IMR-90 (cell line): Measurements from ENCODE around the gene TAB2. TPM values are rescaled to one million over a fixed set of nuclear protein-coding genes. Genes with fewer than 3 reads are reported as not detected.
A peak's percentile ranks its signal among the peaks of the same experiment; 100 is the strongest.

Experiments
- ATAC-seq: fragments of 200-7000 bp; cut with Tn5 transposase; 2 replicates; pipeline ENCODE4 v1.9.1; 2020; ENCODE audit warnings: low read depth, mild to moderate bottlenecking, moderate library complexity
- BruUV-seq: library from RNA; stranded (reverse); fragments of 400-500 nt; replicated peaks from 2 replicates; lab custom pipeline; 2021; lab: Mats Ljungman, UMichigan
- CTCF ChIA-PET: fragments of 300-600 bp; formaldehyde crosslinking; extraction: SDS; loops from one replicate; lab custom pipeline; 2021; ENCODE audit warnings: antibody characterized with exemption; lab: Yijun Ruan, JAX
- POLR2A ChIA-PET: fragments of 300-600 bp; sonication (Branson Sonifier 250); formaldehyde crosslinking; loops from one replicate; lab custom pipeline; 2022; ENCODE audit warnings: antibody characterized with exemption; ENCODE audit not compliant: unreplicated experiment; lab: Charles Lee
- DNase-seq: peaks from one replicate; pipeline ENCODE4 v3.0.0; 2013
- H2AFZ ChIP-seq: replicated peaks from 2 replicates; pipeline ENCODE3; 2013; ENCODE audit warnings: low read length, mild to moderate bottlenecking; ENCODE audit not compliant: poor library complexity
- H2AK5ac ChIP-seq: 2 replicates; pipeline ENCODE4 v1.6.1; 2013; ENCODE audit warnings: low read depth, low read length, inconsistent platforms
- H2AK9ac ChIP-seq: replicated peaks from 2 replicates; pipeline ENCODE3; 2013; ENCODE audit warnings: mild to moderate bottlenecking, low read depth, low read length, moderate library complexity; ENCODE audit not compliant: poor library complexity
- H2BK120ac ChIP-seq: 2 replicates; pipeline ENCODE4 v1.6.1; 2013; ENCODE audit warnings: low read depth, low read length, inconsistent platforms
- H2BK15ac ChIP-seq: 3 replicates; pipeline ENCODE4 v1.6.1; 2013; ENCODE audit warnings: low read depth, low read length, inconsistent platforms
- H2BK20ac ChIP-seq: 2 replicates; pipeline ENCODE4 v1.6.1; 2013; ENCODE audit warnings: low read depth, mild to moderate bottlenecking, inconsistent platforms, low read length, moderate library complexity
- H2BK5ac ChIP-seq: 2 replicates; pipeline ENCODE4 v1.6.1; 2013; ENCODE audit warnings: mild to moderate bottlenecking, low read depth, low read length, inconsistent platforms; ENCODE audit not compliant: poor library complexity, severe bottlenecking
- H3K14ac ChIP-seq: replicated peaks from 2 replicates; pipeline ENCODE4 v1.6.1; 2013; ENCODE audit warnings: low read depth, low read length, inconsistent platforms
- H3K18ac ChIP-seq: 2 replicates; pipeline ENCODE4 v1.6.1; 2013; ENCODE audit warnings: low read depth, low read length, control low read depth
- H3K23ac ChIP-seq: 2 replicates; pipeline ENCODE4 v1.6.1; 2013; ENCODE audit warnings: low read depth, low read length, inconsistent platforms
- H3K27ac ChIP-seq: 2 replicates; pipeline ENCODE4 v1.5.1; 2013; ENCODE audit warnings: mild to moderate bottlenecking, control low read depth, low read length; ENCODE audit not compliant: insufficient read depth
- H3K27me3 ChIP-seq: 2 replicates; pipeline ENCODE4 v1.6.1; 2013; ENCODE audit warnings: low read length; ENCODE audit not compliant: control insufficient read depth, insufficient read depth
- H3K36me3 ChIP-seq: 2 replicates; pipeline ENCODE4 v1.6.1; 2013; ENCODE audit warnings: low read length, mixed read lengths; ENCODE audit not compliant: control insufficient read depth, insufficient read depth
- H3K4ac ChIP-seq: 2 replicates; pipeline ENCODE4 v1.6.1; 2013; ENCODE audit warnings: low read depth, low read length, inconsistent platforms
- H3K4me1 ChIP-seq: 2 replicates; pipeline ENCODE4 v1.6.1; 2013; ENCODE audit warnings: low read length, mixed read lengths; ENCODE audit not compliant: control insufficient read depth, insufficient read depth
- H3K4me2 ChIP-seq: 2 replicates; pipeline ENCODE4 v1.6.1; 2013; ENCODE audit warnings: low read depth, mild to moderate bottlenecking, control low read depth, low read length, moderate library complexity
- H3K4me3 ChIP-seq: 2 replicates; pipeline ENCODE4 v1.5.1; 2013; ENCODE audit warnings: low read depth, mild to moderate bottlenecking, control low read depth, low read length, moderate library complexity; ENCODE audit not compliant: insufficient read depth
- H3K56ac ChIP-seq: 2 replicates; pipeline ENCODE4 v1.6.1; 2013; ENCODE audit warnings: low read length, inconsistent platforms; ENCODE audit not compliant: insufficient read depth; ENCODE audit errors: extremely low read depth
- H3K79me1 ChIP-seq, 2 experiments: 2 replicates each; pipeline ENCODE4 v1.6.1; 2013; ENCODE audit warnings: low read length in 2 of 2, inconsistent platforms in 1 of 2, low read depth in 1 of 2
- H3K9ac ChIP-seq: 2 replicates; pipeline ENCODE4 v1.6.1; 2013; ENCODE audit warnings: low read depth, low read length, control low read depth
- H3K9me1 ChIP-seq: 2 replicates; pipeline ENCODE4 v1.6.1; 2013; ENCODE audit warnings: low read length, inconsistent platforms; ENCODE audit not compliant: insufficient read depth
- H3K9me3 ChIP-seq: 2 replicates; pipeline ENCODE4 v1.6.1; 2013; ENCODE audit warnings: low read length; ENCODE audit not compliant: control insufficient read depth, insufficient read depth
- H4K20me1 ChIP-seq: 2 replicates; pipeline ENCODE4 v1.6.1; 2013; ENCODE audit warnings: low read length, inconsistent platforms; ENCODE audit not compliant: insufficient read depth
- H4K5ac ChIP-seq: 2 replicates; pipeline ENCODE4 v1.6.1; 2013; ENCODE audit warnings: mild to moderate bottlenecking, low read depth, low read length, control low read depth
- H4K8ac ChIP-seq, 2 experiments: 2 replicates each; pipeline ENCODE4 v1.6.1; 2013; ENCODE audit warnings: low read depth in 2 of 2, low read length in 2 of 2, control low read depth in 1 of 2, inconsistent platforms in 1 of 2
- H4K91ac ChIP-seq: 2 replicates; pipeline ENCODE4 v1.6.1; 2013; ENCODE audit warnings: low read depth, low read length, inconsistent platforms; ENCODE audit not compliant: insufficient read depth
- MAFK ChIP-seq: IDR thresholded peaks from 2 replicates; pipeline ENCODE4 v1.6.1; 2012; ENCODE audit warnings: low read depth, low read length, improper control_type of control experiment
- MAZ ChIP-seq: IDR thresholded peaks from 2 replicates; pipeline ENCODE4 v1.6.1; 2012; ENCODE audit warnings: low read depth, mild to moderate bottlenecking, low read length, improper control_type of control experiment, moderate library complexity, borderline replicate concordance
- NFE2L2 ChIP-seq: fragments of 150-350 bp; IDR thresholded peaks from 2 replicates; pipeline ENCODE4 v1.6.1; 2016; ENCODE audit warnings: low read depth, mild to moderate bottlenecking, low read length
- WGBS, 2 experiments: methylation state at CpG; one replicate each; pipeline versions ENCODE4 v1.1.5 to v1.1.7; 2013; ENCODE audit warnings: missing lambda C conversion rate in 2 of 2; ENCODE audit not compliant: insufficient read length in 1 of 2; ENCODE audit errors: extremely low coverage in 2 of 2; 5-methylcytosine and 5-hydroxymethylcytosine counted together
- dilution Hi-C: fragments of 300-500 bp; cut with HindIII; formaldehyde crosslinking; loops from one replicate; pipeline ENCODE4 v1.14.3; 2018; ENCODE audit warnings: low sequenced_read_pairs; ENCODE audit not compliant: unreplicated experiment
- in situ Hi-C: fragments of 300-500 bp; cut with MboI; formaldehyde crosslinking; loops from 3 replicates; pipeline ENCODE4 v1.14.3; 2019; ENCODE audit warnings: low sequenced_read_pairs, inconsistent platforms, mixed read lengths
- intact Hi-C: fragments of 100-400 bp; cut with micrococcal nuclease; formaldehyde crosslinking; loops from 2 replicates; pipeline ENCODE4 v1.10.0; 2022
- polyA plus RNA-seq, 3 experiments: library from polyadenylated mRNA; depleted of rRNA; stranded (reverse); fragments of >200 nt; gene quantifications; 2 replicates each; pipeline ENCODE4 v1.2.3, GENCODE V29; 2012; ENCODE audit warnings: low replicate concordance in 1 of 3
- total RNA-seq: library from RNA; depleted of rRNA; stranded (reverse); fragments of >200 nt; gene quantifications from 2 replicates; pipeline ENCODE4 v1.2.3, GENCODE V29; 2012

TAB2 gene
- total and polyA plus RNA-seq, 2 of the 4 experiments (the other 2 are of a cell fraction), result 20.8 to 25.3 TPM

DNA sequence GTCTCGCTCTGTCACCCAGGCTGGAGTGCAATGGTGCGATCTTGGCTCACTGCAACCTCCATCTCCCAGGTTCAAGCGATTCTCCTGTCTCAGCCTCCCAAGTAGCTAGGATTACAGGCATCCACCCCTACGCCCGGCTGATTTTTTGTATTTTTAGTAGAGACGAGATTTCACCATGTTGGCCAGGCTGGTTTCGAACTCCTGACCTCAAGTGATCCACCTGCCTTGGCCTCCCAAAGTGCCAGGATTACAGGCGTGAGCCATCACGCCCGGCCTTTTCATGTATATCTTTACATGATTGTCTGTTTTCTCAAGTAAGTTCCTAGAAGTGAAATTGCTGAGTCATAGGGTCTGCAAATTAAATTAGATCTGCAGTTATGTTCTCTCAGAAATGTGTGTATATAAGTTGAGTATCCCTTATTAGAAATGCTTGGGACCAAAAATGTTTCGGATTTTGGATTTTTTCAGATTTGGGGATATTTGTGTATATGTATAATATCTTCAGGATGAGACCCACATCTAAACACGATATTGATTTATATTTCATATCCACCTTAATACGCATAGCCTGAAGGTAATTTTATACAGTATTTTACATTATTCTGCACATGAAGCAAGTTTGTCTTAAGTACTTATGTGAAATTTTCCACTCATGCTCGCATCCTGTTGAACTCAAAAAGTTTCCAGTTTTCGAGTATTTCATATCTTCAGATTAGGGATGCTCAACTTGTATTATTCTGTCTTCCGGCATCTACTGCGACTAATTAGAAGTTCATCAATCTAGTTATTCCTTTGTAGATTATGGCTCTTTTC is 40.4 kb downstream of the TAB2 start:
- Histone ChIP-seq H3K4me1 (no peaks in the 10 kb centered on the region), H3K4me3 (no peak overlapping the region), H3K9me1 (peaks cover 6% of the 10 kb centered on the region; the same call in 1 of the 2 replicates), H2BK120ac (no peak overlapping the region), H3K23ac (no peak overlapping the region), H4K91ac (no peak overlapping the region), H3K4ac (no peak overlapping the region), H3K9me3 (no peaks in the 10 kb centered on the region), H3K56ac (no peak overlapping the region), H2BK5ac (no peak overlapping the region), H3K79me1 (peaks cover 16 to 56% of the 10 kb centered on the region in 2 experiments), H2BK15ac (no peak overlapping the region), H2AFZ (no peak overlapping the region), H4K20me1 (peaks cover 53% of the 10 kb centered on the region), H4K5ac (no peak overlapping the region), H2BK20ac (no peak overlapping the region), H3K4me2 (no peak overlapping the region), H4K8ac (no peak overlapping the region; a peak in 1 of 4 replicates), H3K36me3 (peaks cover 3% of the 10 kb centered on the region; the same call in 1 of the 2 replicates), H2AK9ac (no peak overlapping the region), H3K9ac (no peak overlapping the region), H3K27ac (no peak overlapping the region), H3K18ac (no peak overlapping the region), H3K14ac (no peak overlapping the region), H3K27me3 (no peaks in the 10 kb centered on the region), H2AK5ac (no peak overlapping the region)
- dilution Hi-C loops, result no loop called here
- whole genome bisulfite sequencing, 2 experiments, result no CpG with 5 or more reads among the region's 17 CpGs
- ATAC-seq (no peak), DNase-seq (peak; percentile 17)
- intact Hi-C loops, result no loop called here
- CTCF ChIA-PET, result no interaction called here
- POLR2A ChIA-PET, result no interaction called here
- in situ Hi-C loops, result no loop called here
- TF ChIP-seq MAFK (peak; percentile 77), MAZ (no peak), NFE2L2 (peak; percentile 95)
- BruUV-seq, result no TSS peak
